ENCODE data around the gene RHBDL1.

RHBDL1 gene

GRCh38 chr16:629185-629832 lies 46.2 kb upstream of the RHBDL1 start:
- no peak for DNase-seq (ENCODE audit: low spot score)
- in situ Hi-C loops (cut with MboI; ENCODE audit: low pct_unique_long_range_greater_than_20kb, low sequenced_read_pairs, unreplicated experiment), result no loop called here
- TF ChIP-seq CTCF (IDR thresholded peaks at IDR 0.05; ENCODE audit: extremely low read depth, insufficient read depth, missing control alignments), result no peak

GRCh38 chr16:629833-630248 lies 45.6 kb upstream of the RHBDL1 start:
- DNase-seq (ENCODE audit: low spot score), result no peak
- no peak for TF ChIP-seq CTCF (IDR thresholded peaks at IDR 0.05; ENCODE audit: extremely low read depth, insufficient read depth, missing control alignments)
- in situ Hi-C loops (cut with MboI; ENCODE audit: low pct_unique_long_range_greater_than_20kb, low sequenced_read_pairs, unreplicated experiment), result no loop called here

GRCh38 chr16:630249-630814 lies 45.1 kb upstream of the RHBDL1 start:
- TF ChIP-seq CTCF (IDR thresholded peaks at IDR 0.05; ENCODE audit: extremely low read depth, insufficient read depth, missing control alignments), result no peak
- in situ Hi-C loops (cut with MboI; ENCODE audit: low pct_unique_long_range_greater_than_20kb, low sequenced_read_pairs, unreplicated experiment), result no loop called here
- DNase-seq (ENCODE audit: low spot score), result no peak

- in situ Hi-C loops (cut with MboI; ENCODE audit: low pct_unique_long_range_greater_than_20kb, low sequenced_read_pairs, unreplicated experiment), result no loop called here
- no peak for DNase-seq (ENCODE audit: low spot score)
- TF ChIP-seq CTCF (IDR thresholded peaks at IDR 0.05; ENCODE audit: extremely low read depth, insufficient read depth, missing control alignments), result no peak
Measured at GRCh38 chr16:630815-631405, 44.6 kb upstream of the RHBDL1 start, which contains the start of gene WFIKKN1. Gene WFIKKN1, plus strand, starts transcription at chr16:630985. Its CDS starts 269 bp downstream, at chr16:631254.

- no peak for TF ChIP-seq CTCF (IDR thresholded peaks at IDR 0.05; ENCODE audit: extremely low read depth, insufficient read depth, missing control alignments)
- in situ Hi-C loops (cut with MboI; ENCODE audit: low pct_unique_long_range_greater_than_20kb, low sequenced_read_pairs, unreplicated experiment), result no loop called here
- DNase-seq (ENCODE audit: low spot score), result no peak
Measured at GRCh38 chr16:631808-632358, 43.6 kb upstream of the RHBDL1 start.

- no peak for DNase-seq (ENCODE audit: low spot score)
- TF ChIP-seq CTCF (IDR thresholded peaks at IDR 0.05; ENCODE audit: extremely low read depth, insufficient read depth, missing control alignments), result no peak
- in situ Hi-C loops (cut with MboI; ENCODE audit: low pct_unique_long_range_greater_than_20kb, low sequenced_read_pairs, unreplicated experiment), result no loop called here
Measured at GRCh38 chr16:632486-633335, 42.8 kb upstream of the RHBDL1 start.

All from GM13977 (cell line).